Measurements from ENCODE around the gene DENND4C.
"Not testable (repeated sequence)": the region's sequence is repeated elsewhere in the genome, so short reads cannot be mapped to it uniquely, and the experiment has no call there.

Gene DENND4C

DNA sequence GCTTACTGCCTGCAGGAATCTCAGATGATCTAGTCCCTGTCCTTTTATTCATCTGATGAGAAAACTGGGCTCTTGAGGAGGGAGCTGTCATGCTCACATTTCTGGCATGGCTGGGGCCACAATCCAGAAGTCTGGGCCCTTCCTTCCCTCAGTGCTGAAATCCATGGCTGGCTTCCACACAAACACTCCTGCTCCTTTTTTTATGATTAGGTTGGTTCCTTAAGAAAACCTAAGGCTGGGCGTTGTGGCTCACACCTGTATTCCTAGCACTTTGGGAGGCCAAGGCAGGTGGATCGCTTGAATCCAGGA lies 179.7 kb downstream of the DENND4C start:
- DNase-seq (ENCODE audit: low spot score): no peak

DNA sequence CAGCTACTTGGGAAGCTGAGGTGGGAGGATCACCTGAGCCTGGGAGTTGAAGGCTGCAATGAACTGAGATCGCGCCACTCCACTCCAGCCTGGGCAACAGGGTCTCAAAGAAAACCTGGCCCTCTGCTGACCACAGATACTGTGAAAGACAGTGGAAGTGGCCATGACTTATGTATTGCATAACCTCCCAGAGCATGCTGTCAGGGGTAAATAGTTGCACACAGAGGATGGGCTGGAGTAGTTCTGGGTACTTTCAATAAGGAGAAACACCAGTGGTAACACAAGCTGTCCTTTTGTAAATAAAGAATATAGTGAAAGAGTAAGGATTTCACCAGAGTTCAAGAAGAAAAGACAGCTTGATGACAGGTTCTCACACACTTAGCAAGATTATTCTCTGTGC lies 180.1 kb downstream of the DENND4C start:
- DNase-seq (ENCODE audit: low spot score): no peak

DNA sequence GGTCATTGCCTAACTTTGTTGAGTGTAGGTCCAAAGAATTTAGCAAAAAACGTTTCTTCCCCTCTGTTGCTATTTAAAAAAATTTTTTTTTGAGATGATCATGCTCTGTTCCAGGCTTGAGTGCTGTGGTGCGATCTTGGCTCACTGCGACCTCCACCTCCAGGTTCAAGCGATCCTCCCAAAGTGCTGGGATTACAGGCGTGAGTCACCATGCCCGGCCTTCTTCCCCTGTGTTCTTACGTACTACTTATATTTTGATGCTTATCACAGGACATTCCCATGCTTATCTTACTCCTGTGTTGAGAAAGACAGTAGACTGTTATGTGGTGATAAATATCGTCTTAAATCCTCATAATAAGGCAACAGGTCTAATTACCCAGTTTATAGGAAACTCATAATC lies 180.8 kb downstream of the DENND4C start:
- no peak for DNase-seq (ENCODE audit: low spot score)

DNA sequence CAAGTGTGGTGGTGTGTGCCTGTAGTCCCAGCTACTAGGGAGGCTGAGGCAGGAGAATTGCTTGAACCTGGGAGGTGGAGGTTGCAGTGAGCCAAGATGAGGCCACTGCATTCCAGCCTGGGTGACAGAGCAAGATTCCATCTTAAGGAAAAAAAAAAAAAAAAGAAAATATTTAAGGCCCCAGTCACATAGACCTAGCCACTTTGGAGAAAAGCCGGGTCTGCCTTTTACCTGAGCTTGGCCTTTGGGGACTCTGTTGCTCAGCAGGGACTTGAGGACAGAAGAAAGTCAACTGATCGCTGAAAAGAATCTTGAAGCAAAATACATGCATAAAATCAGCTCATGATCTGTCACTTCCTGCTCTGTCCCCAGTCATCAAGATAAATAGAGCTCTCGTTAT lies 183.0 kb downstream of the DENND4C start:
- not testable (repeated sequence) for DNase-seq (ENCODE audit: low spot score)

DNA sequence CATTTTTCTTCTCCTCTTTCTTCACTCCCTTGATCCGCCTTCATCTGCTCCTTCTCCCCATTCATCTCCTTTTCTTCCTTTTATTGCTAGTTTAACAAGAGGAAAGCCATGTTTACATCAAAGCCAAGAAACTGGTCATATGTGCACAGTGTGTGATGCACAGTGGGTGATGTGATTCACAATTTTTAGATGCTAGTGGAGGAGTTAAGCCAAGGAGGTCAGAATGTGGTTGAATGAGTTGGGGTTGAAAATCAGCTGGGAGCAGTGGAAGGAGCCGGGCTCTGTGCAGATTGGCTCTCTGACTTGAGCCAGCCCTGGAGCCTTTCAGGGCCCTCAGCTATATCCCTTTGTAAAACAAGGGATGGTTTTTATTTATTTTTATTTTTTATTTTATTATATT lies 185.7 kb downstream of the DENND4C start:
- DNase-seq (ENCODE audit: low spot score): no peak

DNA sequence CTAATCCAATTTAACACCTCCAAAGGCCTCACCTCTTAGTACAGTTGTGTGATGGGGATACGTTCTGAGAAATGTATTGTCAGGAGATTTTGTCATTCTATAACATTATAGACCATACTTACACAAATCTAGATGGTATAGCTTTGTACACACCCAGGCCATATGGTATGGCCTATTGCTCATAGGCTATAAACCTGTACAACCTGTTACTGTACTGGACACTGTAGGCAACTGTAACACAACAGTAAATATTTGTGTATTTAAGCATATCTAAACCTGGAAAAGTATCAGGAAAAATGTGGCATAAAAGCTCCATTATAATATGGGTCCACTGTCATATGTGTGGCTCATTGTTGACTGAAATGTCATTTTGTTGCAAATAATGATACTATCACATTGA lies 190.4 kb downstream of the DENND4C start:
- no peak for DNase-seq (ENCODE audit: low spot score)
